Ovary (tissue), 9 donors: ENCODE results near the gene METTL16. TPM values are rescaled to one million over a fixed set of nuclear protein-coding genes. Genes with fewer than 3 reads are reported as not detected.

Experiments
- DNase-seq, 5 donors: peaks; one replicate each; pipeline ENCODE4 v3.0.0-alpha.2; 2019 to 2020
- H3K27ac ChIP-seq, 2 donors: fragments of 200-600 bp; one replicate each; pipeline versions ENCODE4 v1.5.1 to v1.8.0; 2019 to 2022
- H3K27me3 ChIP-seq: fragments of 200-600 bp; one replicate; pipeline ENCODE4 v1.8.0; 2022
- H3K36me3 ChIP-seq: fragments of 200-600 bp; sonication (generic); one replicate; pipeline ENCODE4 v1.5.1; 2019
- H3K4me1 ChIP-seq: one replicate; pipeline ENCODE4 v1.8.1; 2013; ENCODE audit warnings: mild to moderate bottlenecking, moderate library complexity; ENCODE audit not compliant: insufficient read depth
- H3K4me3 ChIP-seq: fragments of 200-600 bp; sonication (generic); one replicate; pipeline ENCODE4 v1.5.1; 2017
- H3K9me3 ChIP-seq, 2 donors: fragments of 200-600 bp in 1 of 2; sonication (generic) in 1 of 2; one replicate each; pipeline versions ENCODE4 v1.5.1 to v1.8.1; 2013 to 2019; ENCODE audit warnings: mild to moderate bottlenecking in 1 of 2, moderate library complexity in 1 of 2
- EP300 ChIP-seq: sonication (generic); formaldehyde crosslinking; IDR thresholded peaks from one replicate; pipeline ENCODE4 v1.6.1; 2017; ENCODE audit warnings: antibody characterized with exemption
- POLR2A ChIP-seq: fragments of 450-650 bp; IDR thresholded peaks from one replicate; pipeline ENCODE4 v1.6.1; 2017; ENCODE audit warnings: antibody characterized with exemption, mild to moderate bottlenecking, moderate library complexity
- WGBS, 3 donors: extraction: QIAGEN DNeasy Blood & Tissue Kit in 1 of 3; methylation state at CpG; one replicate each; pipeline versions ENCODE4 v1.1.5 to v1.1.7; 2013 to 2017; 5-methylcytosine and 5-hydroxymethylcytosine counted together
- intact Hi-C, 4 donors: fragments of 100-400 bp; cut with DNase I; formaldehyde crosslinking; loops; one replicate each; pipeline versions ENCODE4 v1.11.0 to v1.15.1; 2022 to 2023
- polyA plus RNA-seq, 2 donors: library from polyadenylated mRNA; stranded (reverse); fragments of 200-250 nt in 1 of 2; fragments of 350-450 nt in 1 of 2; fragmentation: Illumina TruSeq in 1 of 2; extraction: RNeasy Lipid Tissue Mini Kit (QIAGEN cat#74804) in 1 of 2; gene quantifications; one replicate each; pipeline ENCODE4 v1.2.3, GENCODE V29; 2013 to 2014
- total RNA-seq, 7 donors: library from RNA; depleted of rRNA in 2 of 7; stranded (reverse); fragments of >200 nt in 2 of 7; fragmentation: NEBNext Ultra II Directional in 3 of 7; extraction: Animal tissue kit (Norgen Biotek cat#: 25700) in 3 of 7; gene quantifications; one replicate each; pipeline versions ENCODE4 v1.1.0 to v1.2.4, GENCODE V29; 2016 to 2023
- TF ChIP-seq, protein P1 (sequence below), 3 donors: fragments of 450-650 bp in 2 of 3; fragments of 200-600 bp in 1 of 3; IDR thresholded peaks; one replicate each; pipeline versions ENCODE4 v1.5.1 to v1.8.0; 2016 to 2022; ENCODE audit warnings: antibody characterized with exemption in 3 of 3, mild to moderate bottlenecking in 1 of 3
- donor health status: DM: no; HTN: no; CAD: no; lungs with moderate emphysema.
- donor health status: DM: no; HTN: no; CAD: no.
- donor health status: Bipolar disorder and iron deficiency.
- donor health status: DM: yes; HTN: yes; CAD: no.
- donor health status: DM: no; HTN: no; CAD: no.
- donor health status: DM: yes; HTN: yes; CAD: no.

METTL16 gene
- total and polyA plus RNA-seq, 9 donors, result 18.4 to 69.1 (median 38.8) TPM

DNA sequence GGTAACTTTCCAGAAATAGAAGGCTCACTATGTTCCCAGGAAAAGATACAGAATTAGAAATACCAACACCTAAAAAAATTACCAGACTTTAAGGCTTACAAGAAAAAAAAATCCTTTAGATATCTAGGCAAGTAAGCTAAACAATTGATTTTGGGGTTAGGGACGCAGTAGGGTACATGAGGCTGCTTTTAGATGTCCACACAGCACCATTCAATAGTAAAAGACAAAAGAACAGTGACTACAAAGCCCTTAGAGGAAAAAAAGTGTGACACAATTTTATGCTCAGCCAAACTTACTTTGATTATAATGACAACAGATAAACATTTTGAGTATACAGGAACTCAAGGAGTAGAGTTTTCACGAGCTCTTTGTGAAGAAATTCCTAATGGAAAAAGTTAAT lies 29.9 kb downstream of the METTL16 start:
- Histone ChIP-seq H3K9me3 (no peaks in the 10 kb centered on the region), H3K36me3 (no peaks in the 10 kb centered on the region), H3K27ac (no peak overlapping the region), H3K4me3 (no peak overlapping the region), H3K27me3 (no peaks in the 10 kb centered on the region), H3K4me1 (peaks cover 15% of the 10 kb centered on the region)
- WGBS, 3 donors, result 48 to 91% (median 91%) methylated on average over 2 of the region's 2 CpGs
- no peak for DNase-seq
- TF ChIP-seq EP300, result no peak
- TF ChIP-seq, protein P1, sequence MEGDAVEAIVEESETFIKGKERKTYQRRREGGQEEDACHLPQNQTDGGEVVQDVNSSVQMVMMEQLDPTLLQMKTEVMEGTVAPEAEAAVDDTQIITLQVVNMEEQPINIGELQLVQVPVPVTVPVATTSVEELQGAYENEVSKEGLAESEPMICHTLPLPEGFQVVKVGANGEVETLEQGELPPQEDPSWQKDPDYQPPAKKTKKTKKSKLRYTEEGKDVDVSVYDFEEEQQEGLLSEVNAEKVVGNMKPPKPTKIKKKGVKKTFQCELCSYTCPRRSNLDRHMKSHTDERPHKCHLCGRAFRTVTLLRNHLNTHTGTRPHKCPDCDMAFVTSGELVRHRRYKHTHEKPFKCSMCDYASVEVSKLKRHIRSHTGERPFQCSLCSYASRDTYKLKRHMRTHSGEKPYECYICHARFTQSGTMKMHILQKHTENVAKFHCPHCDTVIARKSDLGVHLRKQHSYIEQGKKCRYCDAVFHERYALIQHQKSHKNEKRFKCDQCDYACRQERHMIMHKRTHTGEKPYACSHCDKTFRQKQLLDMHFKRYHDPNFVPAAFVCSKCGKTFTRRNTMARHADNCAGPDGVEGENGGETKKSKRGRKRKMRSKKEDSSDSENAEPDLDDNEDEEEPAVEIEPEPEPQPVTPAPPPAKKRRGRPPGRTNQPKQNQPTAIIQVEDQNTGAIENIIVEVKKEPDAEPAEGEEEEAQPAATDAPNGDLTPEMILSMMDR (IDR thresholded peaks at IDR 0.05), result no peak
- intact Hi-C loops, result no loop called here

DNA sequence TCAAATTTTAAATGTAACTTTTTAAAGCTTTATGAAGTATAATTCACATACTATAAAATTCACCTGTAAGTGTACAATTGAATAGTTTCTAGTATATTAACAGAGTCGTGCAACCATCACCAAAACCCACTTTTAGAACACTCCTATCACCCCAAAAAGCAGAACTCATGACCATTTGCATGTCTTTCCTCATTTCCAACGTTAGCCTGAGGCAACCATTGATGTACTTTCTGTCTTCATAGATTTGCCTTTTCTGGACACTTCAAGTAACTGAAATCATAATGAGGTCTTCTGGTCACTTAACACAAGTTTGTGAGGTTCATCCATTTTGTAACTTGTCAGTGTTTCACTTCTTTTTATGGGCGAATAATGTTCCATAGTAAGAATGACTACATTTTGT lies 33.2 kb downstream of the METTL16 start:
- no peak for TF ChIP-seq EP300
- no peaks in the 10 kb centered on the region for H3K9me3 ChIP-seq
- no peak for DNase-seq
- no peak overlapping the region for H3K27ac ChIP-seq
- H3K27me3 ChIP-seq, result no peaks in the 10 kb centered on the region
- 77 to 84% (median 80%) methylated on average over 3 of the region's 3 CpGs for WGBS, 3 donors
- H3K36me3 ChIP-seq, result no peaks in the 10 kb centered on the region
- peaks cover 1% of the 10 kb centered on the region for H3K4me1 ChIP-seq
- no peak overlapping the region for H3K4me3 ChIP-seq
- intact Hi-C loops, result no loop called here

DNA sequence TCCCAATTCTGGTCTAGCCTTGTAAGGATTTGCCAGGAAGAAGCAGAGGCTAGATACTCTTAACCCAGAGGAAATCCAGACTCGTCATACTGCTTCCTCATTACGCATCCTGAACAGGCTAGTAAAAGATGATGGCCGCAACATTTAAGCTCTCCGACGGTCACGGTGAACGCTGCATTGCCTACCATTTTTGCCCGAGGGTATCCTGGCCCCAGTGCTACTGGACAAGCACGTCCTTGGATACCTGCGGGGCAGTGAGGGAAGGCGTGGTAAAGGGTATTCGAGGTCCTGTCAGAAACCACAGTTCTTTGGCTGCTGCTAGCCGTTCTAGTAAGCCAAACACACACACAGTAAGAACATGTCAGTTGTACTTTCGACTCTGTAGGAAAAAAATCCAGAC lies 36.6 kb downstream of the METTL16 start:
- H3K36me3 ChIP-seq, result no peaks in the 10 kb centered on the region
- intact Hi-C loops, result no loop called here

DNA sequence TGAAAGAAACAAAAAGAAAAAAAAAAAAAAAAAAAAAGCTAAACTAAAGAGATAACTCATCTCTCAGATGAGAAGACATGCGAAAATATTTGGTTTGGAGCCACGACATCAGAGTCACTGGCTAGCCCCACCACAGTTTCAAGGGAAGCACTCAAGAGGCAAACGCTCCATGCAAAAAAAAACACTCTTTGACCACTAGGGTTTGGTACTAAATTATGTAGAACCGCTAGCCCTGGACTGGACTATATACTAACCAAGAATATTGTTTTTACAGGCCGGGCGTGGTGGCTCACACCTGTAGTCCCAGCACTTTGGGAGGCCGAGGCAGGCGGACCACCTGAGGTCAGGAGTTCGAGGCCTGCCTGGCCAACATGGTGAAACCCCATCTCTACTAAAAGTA lies 37.3 kb downstream of the METTL16 start:
- TF ChIP-seq EP300 (no peak), POLR2A (no peak)
- TF ChIP-seq, protein P1 (IDR thresholded peaks at IDR 0.05), result no peak
- Histone ChIP-seq H3K4me1 (no peaks in the 10 kb centered on the region), H3K4me3 (no peak overlapping the region), H3K27ac (no peak overlapping the region), H3K27me3 (no peaks in the 10 kb centered on the region), H3K9me3 (no peaks in the 10 kb centered on the region), H3K36me3 (no peaks in the 10 kb centered on the region)
- intact Hi-C loops, result no loop called here
- 94 to 97% (median 96%) methylated on average over 9 of the region's 9 CpGs for WGBS, 3 donors
- DNase-seq, result no peak

More for the DNA sequence above, 36.6 kb downstream of the METTL16 start:
- Histone ChIP-seq H3K4me1 (no peaks in the 10 kb centered on the region), H3K27me3 (no peaks in the 10 kb centered on the region), H3K27ac (no peak overlapping the region), H3K4me3 (no peak overlapping the region), H3K9me3 (no peaks in the 10 kb centered on the region)
- TF ChIP-seq, protein P1 (IDR thresholded peaks at IDR 0.05), result no peak
- TF ChIP-seq EP300, result no peak
- TF ChIP-seq POLR2A, result no peak
- 95 to 96% (median 95%) methylated on average over 14 of the region's 14 CpGs for WGBS, 3 donors
- no peak for DNase-seq

DNA sequence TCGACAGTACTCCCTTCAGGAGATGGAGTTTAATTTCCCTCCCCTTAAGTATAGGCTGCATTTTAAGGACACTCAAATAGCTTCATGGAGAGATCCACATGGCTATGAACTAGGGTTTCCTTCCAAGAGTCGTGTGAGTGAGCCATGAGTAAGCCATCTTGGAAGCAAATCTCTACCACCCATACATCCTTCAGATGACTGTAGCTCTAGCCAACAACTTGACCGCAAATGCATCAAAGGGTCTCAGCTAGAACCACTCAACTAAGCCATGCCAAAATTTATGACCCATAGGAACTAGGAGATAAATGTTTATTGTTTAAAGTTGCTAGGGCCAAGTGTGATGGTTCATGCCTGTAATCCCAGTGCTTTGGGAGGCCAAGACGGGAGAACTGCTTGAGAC lies 43.4 kb downstream of the METTL16 start:
- intact Hi-C loops, result no loop called here
- no peaks in the 10 kb centered on the region for H3K27me3 ChIP-seq

More for the DNA sequence above, 43.4 kb downstream of the METTL16 start:
- Histone ChIP-seq H3K4me1 (no peaks in the 10 kb centered on the region), H3K36me3 (no peaks in the 10 kb centered on the region), H3K27ac (no peak overlapping the region), H3K4me3 (no peak overlapping the region), H3K9me3 (no peaks in the 10 kb centered on the region)
- 88 to 94% (median 91%) methylated on average over 4 of the region's 4 CpGs for WGBS, 3 donors
- TF ChIP-seq POLR2A (no peak), EP300 (no peak)
- TF ChIP-seq, protein P1 (IDR thresholded peaks at IDR 0.05), result no peak
- DNase-seq, result no peak
